ENCODE results near the gene WWTR1.

DNA sequence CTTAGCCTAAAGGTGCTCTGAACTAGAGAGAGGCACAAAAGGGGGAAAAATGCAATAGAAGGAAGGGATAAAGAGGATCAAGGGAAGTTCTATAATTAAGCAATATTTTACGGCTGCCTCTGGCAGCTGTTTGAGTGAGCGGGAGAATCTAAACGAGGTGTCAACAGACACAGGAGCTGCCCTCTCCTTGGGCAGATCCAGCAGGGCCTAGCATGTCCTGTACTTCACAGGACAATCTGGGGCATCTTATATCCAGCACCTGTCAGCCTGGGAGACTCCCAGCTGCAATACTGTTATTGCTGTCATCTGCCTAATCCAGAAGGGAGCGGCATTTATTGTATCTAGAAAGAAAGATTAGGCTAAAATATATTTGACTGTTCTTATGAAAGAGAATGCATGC, 68.9 kb downstream of the WWTR1 start:
- TF ChIP-seq, protein P1, sequence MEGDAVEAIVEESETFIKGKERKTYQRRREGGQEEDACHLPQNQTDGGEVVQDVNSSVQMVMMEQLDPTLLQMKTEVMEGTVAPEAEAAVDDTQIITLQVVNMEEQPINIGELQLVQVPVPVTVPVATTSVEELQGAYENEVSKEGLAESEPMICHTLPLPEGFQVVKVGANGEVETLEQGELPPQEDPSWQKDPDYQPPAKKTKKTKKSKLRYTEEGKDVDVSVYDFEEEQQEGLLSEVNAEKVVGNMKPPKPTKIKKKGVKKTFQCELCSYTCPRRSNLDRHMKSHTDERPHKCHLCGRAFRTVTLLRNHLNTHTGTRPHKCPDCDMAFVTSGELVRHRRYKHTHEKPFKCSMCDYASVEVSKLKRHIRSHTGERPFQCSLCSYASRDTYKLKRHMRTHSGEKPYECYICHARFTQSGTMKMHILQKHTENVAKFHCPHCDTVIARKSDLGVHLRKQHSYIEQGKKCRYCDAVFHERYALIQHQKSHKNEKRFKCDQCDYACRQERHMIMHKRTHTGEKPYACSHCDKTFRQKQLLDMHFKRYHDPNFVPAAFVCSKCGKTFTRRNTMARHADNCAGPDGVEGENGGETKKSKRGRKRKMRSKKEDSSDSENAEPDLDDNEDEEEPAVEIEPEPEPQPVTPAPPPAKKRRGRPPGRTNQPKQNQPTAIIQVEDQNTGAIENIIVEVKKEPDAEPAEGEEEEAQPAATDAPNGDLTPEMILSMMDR (IDR thresholded peaks at IDR 0.05), result no peak
- TF ChIP-seq POLR2A (IDR thresholded peaks at IDR 0.05), result no peak

Measured in right lobe of liver (tissue), 4 donors.